Right lobe of liver (tissue), 6 donors: ENCODE measurements around the gene CLEC16A. TPM values are rescaled to one million over a fixed set of nuclear protein-coding genes. Genes with fewer than 3 reads are reported as not detected.
"Not testable (repeated sequence)": the region's sequence is repeated elsewhere in the genome, so short reads cannot be mapped to it uniquely, and the experiment has no call there.

Source experiments
- ATAC-seq, 4 donors: fragments of 200-7000 bp; cut with Tn5 transposase; one replicate each; pipeline ENCODE4 v1.9.1; 2020; ENCODE audit warnings: mild to moderate bottlenecking in 4 of 4, moderate library complexity in 4 of 4
- DNase-seq, 3 donors: peaks; one replicate each; pipeline ENCODE4 v3.0.0-alpha.2; 2020
- H3K27ac ChIP-seq, 3 donors: fragments of 200-600 bp; one replicate each; pipeline ENCODE4 v1.8.0; 2022
- H3K27me3 ChIP-seq, 2 donors: fragments of 200-600 bp; one replicate each; pipeline ENCODE4 v1.8.0; 2022
- H3K36me3 ChIP-seq, 4 donors: fragments of 200-600 bp; sonication (generic) in 1 of 4; one replicate each; pipeline versions ENCODE4 v1.5.1 to v1.8.0; 2017 to 2022; ENCODE audit warnings: control low read depth in 1 of 4
- H3K4me1 ChIP-seq, 4 donors: fragments of 200-600 bp; sonication (generic) in 1 of 4; one replicate each; pipeline versions ENCODE4 v1.5.1 to v1.8.0; 2017 to 2022; ENCODE audit warnings: control low read depth in 1 of 4
- H3K4me3 ChIP-seq, 3 donors: fragments of 200-600 bp; one replicate each; pipeline ENCODE4 v1.8.0; 2022
- H3K9me3 ChIP-seq, 4 donors: fragments of 200-600 bp; sonication (generic) in 1 of 4; one replicate each; pipeline versions ENCODE4 v1.5.1 to v1.8.0; 2017 to 2022; ENCODE audit warnings: control low read depth in 1 of 4
- POLR2A ChIP-seq: fragments of 450-650 bp; IDR thresholded peaks from one replicate; pipeline ENCODE4 v1.6.1; 2017; ENCODE audit warnings: antibody characterized with exemption, mild to moderate bottlenecking
- WGBS: methylation state at CpG from one replicate; pipeline ENCODE4 v1.1.6; 2018; ENCODE audit warnings: low coverage, low lambda C conversion rate; ENCODE audit not compliant: insufficient coverage; ENCODE audit errors: missing lambda C conversion rate; 5-methylcytosine and 5-hydroxymethylcytosine counted together
- intact Hi-C, 2 donors: fragments of 100-400 bp; cut with DNase I; formaldehyde crosslinking; loops; one replicate each; pipeline versions ENCODE4 v1.11.2 to v1.14.1; 2022
- total RNA-seq, 6 experiments: library from RNA; depleted of rRNA in 2 of 6; stranded (reverse); fragments of >200 nt in 2 of 6; fragmentation: NEBNext Ultra II Directional in 3 of 6; extraction: Animal tissue kit (Norgen Biotek cat#: 25700) in 3 of 6; gene quantifications; one replicate each; pipeline versions ENCODE4 v1.1.0 to v1.2.4, GENCODE V29; 2016 to 2023
- TF ChIP-seq, protein P1 (sequence below), 4 donors: fragments of 200-600 bp in 3 of 4; fragments of 450-650 bp in 1 of 4; IDR thresholded peaks; one replicate each; pipeline versions ENCODE4 v1.5.1 to v1.8.0; 2016 to 2022; ENCODE audit warnings: antibody characterized with exemption in 4 of 4, mild to moderate bottlenecking in 2 of 4
- donor health status: DM: no; HTN: yes; CAD: no.
- donor health status: DM: no; HTN: no; CAD: no.
- donor health status: DM: no; HTN: no; CAD: no.
- donor health status: DM: no; HTN: yes; CAD: no.
- donor health status: DM: no; HTN: yes; CAD: no.

Gene CLEC16A
- total RNA-seq, 6 experiments from 2014 or later = 15.2 to 25.9 (median 19.8) TPM

DNA sequence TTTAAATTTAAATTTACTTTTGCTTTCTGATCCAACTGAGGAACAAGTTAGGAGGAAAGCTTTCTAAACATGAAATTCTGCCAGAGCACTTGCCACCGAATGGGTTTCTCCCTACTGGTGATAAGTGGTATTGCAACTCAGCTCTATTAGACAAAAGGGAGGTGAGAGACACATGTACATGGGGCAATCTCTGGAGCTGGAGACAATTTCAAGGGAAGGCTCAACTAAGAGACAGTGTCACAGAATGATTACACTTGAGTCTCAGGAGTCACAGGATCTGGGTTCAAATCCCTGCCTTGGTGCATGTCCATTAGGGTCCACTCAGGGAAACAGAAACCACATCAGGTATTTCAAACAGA is 274.2 kb downstream of the CLEC16A start:
- Histone ChIP-seq H3K4me3 (no peak overlapping the region), H3K27ac (no peak overlapping the region), H3K36me3 (no peaks in the 10 kb centered on the region), H3K9me3 (no peaks in the 10 kb centered on the region), H3K4me1 (no peaks in the 10 kb centered on the region), H3K27me3 (no peaks in the 10 kb centered on the region)
- ATAC-seq (no peak), DNase-seq (no peak)
- 80% methylated on average over 1 of the region's 1 CpG for WGBS
- TF ChIP-seq POLR2A = no peak
- TF ChIP-seq, protein P1, sequence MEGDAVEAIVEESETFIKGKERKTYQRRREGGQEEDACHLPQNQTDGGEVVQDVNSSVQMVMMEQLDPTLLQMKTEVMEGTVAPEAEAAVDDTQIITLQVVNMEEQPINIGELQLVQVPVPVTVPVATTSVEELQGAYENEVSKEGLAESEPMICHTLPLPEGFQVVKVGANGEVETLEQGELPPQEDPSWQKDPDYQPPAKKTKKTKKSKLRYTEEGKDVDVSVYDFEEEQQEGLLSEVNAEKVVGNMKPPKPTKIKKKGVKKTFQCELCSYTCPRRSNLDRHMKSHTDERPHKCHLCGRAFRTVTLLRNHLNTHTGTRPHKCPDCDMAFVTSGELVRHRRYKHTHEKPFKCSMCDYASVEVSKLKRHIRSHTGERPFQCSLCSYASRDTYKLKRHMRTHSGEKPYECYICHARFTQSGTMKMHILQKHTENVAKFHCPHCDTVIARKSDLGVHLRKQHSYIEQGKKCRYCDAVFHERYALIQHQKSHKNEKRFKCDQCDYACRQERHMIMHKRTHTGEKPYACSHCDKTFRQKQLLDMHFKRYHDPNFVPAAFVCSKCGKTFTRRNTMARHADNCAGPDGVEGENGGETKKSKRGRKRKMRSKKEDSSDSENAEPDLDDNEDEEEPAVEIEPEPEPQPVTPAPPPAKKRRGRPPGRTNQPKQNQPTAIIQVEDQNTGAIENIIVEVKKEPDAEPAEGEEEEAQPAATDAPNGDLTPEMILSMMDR (IDR thresholded peaks at IDR 0.05) = peak in 3 of 4 donors; percentile 18 to 34 (median 31)
- intact Hi-C loops = no loop called here

GRCh38 chr16:11219178-11219577 is 274.8 kb downstream of the CLEC16A start:
- WGBS = 79% methylated on average over 2 of the region's 4 CpGs
- peak; percentile 15 to 51 (median 45) for ATAC-seq
- Histone ChIP-seq H3K36me3 (no peaks in the 10 kb centered on the region), H3K27me3 (no peaks in the 10 kb centered on the region), H3K9me3 (no peaks in the 10 kb centered on the region), H3K27ac (no peak overlapping the region), H3K4me3 (no peak overlapping the region), H3K4me1 (peaks cover 0 to 5% (median 0%) of the 10 kb centered on the region in 4 donors)
- DNase-seq = no peak
- TF ChIP-seq POLR2A = no peak
- TF ChIP-seq, protein P1 (IDR thresholded peaks at IDR 0.05) = no peak
- intact Hi-C loops = no loop called here

DNA sequence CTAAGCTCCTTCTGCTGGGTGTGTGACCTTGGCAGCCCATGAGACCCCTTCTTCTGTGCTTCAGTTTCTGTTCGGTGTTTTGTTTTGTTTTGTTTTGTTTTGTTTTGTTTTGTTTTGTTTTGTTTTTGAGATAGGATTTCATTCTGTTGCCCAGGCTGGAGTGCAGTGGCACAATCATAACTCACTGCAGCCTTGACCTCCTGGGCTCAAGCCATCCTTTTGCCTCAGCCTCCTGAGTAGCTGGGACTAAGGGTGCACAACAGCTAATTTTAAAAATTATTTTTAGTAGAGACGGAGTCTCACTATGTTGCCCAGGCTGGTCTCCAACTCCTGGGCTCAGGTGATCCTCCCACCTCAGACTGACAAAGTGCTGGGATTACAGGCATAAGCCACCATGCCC is 276.1 kb downstream of the CLEC16A start:
- H3K4me1 ChIP-seq, H3K36me3 ChIP-seq, DNase-seq, H3K4me3 ChIP-seq, ATAC-seq, H3K27me3 ChIP-seq, H3K27ac ChIP-seq, H3K9me3 ChIP-seq, intact Hi-C loops: not testable (repeated sequence)
- 56% methylated on average over 1 of the region's 2 CpGs for WGBS

- TF ChIP-seq, protein P1 (IDR thresholded peaks at IDR 0.05) = no peak
- no peak for TF ChIP-seq POLR2A
- no peak overlapping the region for H3K4me3 ChIP-seq
- ATAC-seq = peak; percentile 85 to 93 (median 90)
- H3K27ac ChIP-seq = peak overlapping the region in 2 of 3 donors; percentile 43 to 47
- peaks cover 0 to 5% (median 0%) of the 10 kb centered on the region in 4 donors for H3K4me1 ChIP-seq
- no peaks in the 10 kb centered on the region for H3K9me3 ChIP-seq
- intact Hi-C loops = no loop called here
- no peaks in the 10 kb centered on the region for H3K27me3 ChIP-seq
- no peaks in the 10 kb centered on the region for H3K36me3 ChIP-seq
- WGBS = 34% methylated on average over 7 of the region's 24 CpGs
- peak; percentile 69 to 75 (median 72) for DNase-seq
These were observed 279.9 kb downstream of the CLEC16A start for GRCh38 chr16:11224096-11224893.

- DNase-seq (peak in 1 of 3 donors; percentile 29), ATAC-seq (peak; percentile 24 to 48 (median 44))
- Histone ChIP-seq H3K36me3 (no peaks in the 10 kb centered on the region), H3K4me1 (peaks cover 0 to 9% (median 0%) of the 10 kb centered on the region in 4 donors), H3K9me3 (no peaks in the 10 kb centered on the region), H3K27ac (peak overlapping the region in 2 of 3 donors; percentile 43 to 47), H3K27me3 (no peaks in the 10 kb centered on the region), H3K4me3 (no peak overlapping the region)
- intact Hi-C loops = no loop called here
- TF ChIP-seq, protein P1 (IDR thresholded peaks at IDR 0.05) = no peak
- no peak for TF ChIP-seq POLR2A
- WGBS = 67% methylated on average over 10 of the region's 21 CpGs
These were observed 280.7 kb downstream of the CLEC16A start for GRCh38 chr16:11224894-11225676.
